AG04450 (cell line): ENCODE data around the gene ATG14. TPM values are rescaled to one million over a fixed set of nuclear protein-coding genes. Genes with fewer than 3 reads are reported as not detected.

Source experiments
- CTCF ChIA-PET: fragments of 300-600, 350-600 bp; formaldehyde crosslinking; extraction: SDS; loops from one replicate; lab custom pipeline; 2022; ENCODE audit warnings: antibody characterized with exemption, inconsistent platforms; lab: Charles Lee
- POLR2A ChIA-PET: fragments of 350-600 bp; formaldehyde crosslinking; extraction: SDS; loops from one replicate; lab custom pipeline; 2021; ENCODE audit warnings: antibody characterized with exemption, inconsistent platforms; lab: Yijun Ruan, JAX
- DNase-seq: peaks from one replicate; pipeline ENCODE4 v3.0.0-alpha.2; 2011; ENCODE audit warnings: low read depth, low spot score
- H3K27ac ChIP-seq: one replicate; pipeline ENCODE4 v1.5.1; 2012; ENCODE audit warnings: low read depth, low read length, control low read depth
- H3K27me3 ChIP-seq: one replicate; pipeline ENCODE4 v1.6.0; 2012; ENCODE audit warnings: low read length; ENCODE audit not compliant: control insufficient read depth, insufficient read depth
- H3K4me3 ChIP-seq: 2 replicates; pipeline ENCODE4 v1.5.1; 2011; ENCODE audit warnings: mild to moderate bottlenecking, low read depth, low read length, control low read depth
- H3K9me3 ChIP-seq: 2 replicates; pipeline ENCODE4 v1.5.1; 2012; ENCODE audit warnings: low read length; ENCODE audit not compliant: control insufficient read depth, insufficient read depth
- polyA plus RNA-seq: library from polyadenylated mRNA; depleted of rRNA; stranded (reverse); fragments of >200 nt; gene quantifications from 2 replicates; pipeline ENCODE4 v1.2.3, GENCODE V29; 2011
- TF ChIP-seq, protein P1 (sequence below): IDR thresholded peaks from 2 replicates; pipeline ENCODE4 v1.5.1; 2011; ENCODE audit warnings: low read depth, low read length, control low read depth, inconsistent platforms

The ATG14 gene
- polyA plus RNA-seq, 1 experiment: 14.9 TPM

- TF ChIP-seq, protein P1, sequence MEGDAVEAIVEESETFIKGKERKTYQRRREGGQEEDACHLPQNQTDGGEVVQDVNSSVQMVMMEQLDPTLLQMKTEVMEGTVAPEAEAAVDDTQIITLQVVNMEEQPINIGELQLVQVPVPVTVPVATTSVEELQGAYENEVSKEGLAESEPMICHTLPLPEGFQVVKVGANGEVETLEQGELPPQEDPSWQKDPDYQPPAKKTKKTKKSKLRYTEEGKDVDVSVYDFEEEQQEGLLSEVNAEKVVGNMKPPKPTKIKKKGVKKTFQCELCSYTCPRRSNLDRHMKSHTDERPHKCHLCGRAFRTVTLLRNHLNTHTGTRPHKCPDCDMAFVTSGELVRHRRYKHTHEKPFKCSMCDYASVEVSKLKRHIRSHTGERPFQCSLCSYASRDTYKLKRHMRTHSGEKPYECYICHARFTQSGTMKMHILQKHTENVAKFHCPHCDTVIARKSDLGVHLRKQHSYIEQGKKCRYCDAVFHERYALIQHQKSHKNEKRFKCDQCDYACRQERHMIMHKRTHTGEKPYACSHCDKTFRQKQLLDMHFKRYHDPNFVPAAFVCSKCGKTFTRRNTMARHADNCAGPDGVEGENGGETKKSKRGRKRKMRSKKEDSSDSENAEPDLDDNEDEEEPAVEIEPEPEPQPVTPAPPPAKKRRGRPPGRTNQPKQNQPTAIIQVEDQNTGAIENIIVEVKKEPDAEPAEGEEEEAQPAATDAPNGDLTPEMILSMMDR: no peak
- DNase-seq: no peak
- Histone ChIP-seq H3K27ac (no peak overlapping the region), H3K9me3 (no peaks in the 10 kb centered on the region), H3K27me3 (no peaks in the 10 kb centered on the region), H3K4me3 (no peak overlapping the region)
- ChIA-PET CTCF (interaction anchor here (1.3 kb wide), 1 partner anchor 111 kb away, joined by 5 read pairs; no protein-coding TSS in a partner anchor), POLR2A (no interaction called here)
These were observed 30.1 kb downstream of the ATG14 start for GRCh38 chr14:55381561-55381960.

- Histone ChIP-seq H3K27me3 (no peaks in the 10 kb centered on the region), H3K27ac (no peak overlapping the region), H3K9me3 (no peaks in the 10 kb centered on the region), H3K4me3 (no peak overlapping the region)
- TF ChIP-seq, protein P1: no peak
- no peak for DNase-seq
- ChIA-PET CTCF (no interaction called here), POLR2A (no interaction called here)
These were observed 30.6 kb downstream of the ATG14 start for GRCh38 chr14:55381040-55381439.

- TF ChIP-seq, protein P1: no peak
- Histone ChIP-seq H3K27me3 (no peaks in the 10 kb centered on the region), H3K27ac (no peak overlapping the region), H3K4me3 (no peak overlapping the region), H3K9me3 (no peaks in the 10 kb centered on the region)
- ChIA-PET CTCF (interaction anchor here (1.0 kb wide), 1 partner anchor 69 kb away, joined by 3 read pairs; no protein-coding TSS in a partner anchor), POLR2A (no interaction called here)
- no peak for DNase-seq
These were observed 34.4 kb downstream of the ATG14 start for GRCh38 chr14:55377236-55377635.

DNA sequence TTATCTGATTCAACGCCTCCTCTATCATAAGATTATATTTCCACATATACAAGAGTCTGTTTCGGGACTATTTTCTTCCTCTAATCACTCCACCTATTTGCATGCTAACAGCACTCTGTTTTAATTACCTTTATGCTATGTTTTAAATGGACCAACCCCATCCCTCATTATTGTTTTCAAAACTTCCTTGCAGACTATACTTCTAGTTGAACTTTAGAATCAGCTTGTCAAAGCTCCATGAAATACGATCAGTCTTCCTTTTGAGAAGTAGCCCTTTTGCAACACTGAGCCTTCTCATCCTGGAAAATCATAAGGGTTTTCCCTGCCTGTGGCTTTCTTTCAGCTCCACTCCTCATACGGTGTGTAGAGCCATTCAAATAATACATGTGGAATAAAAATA lies 36.9 kb downstream of the ATG14 start:
- H3K4me3 ChIP-seq: no peak overlapping the region
- DNase-seq: no peak
- H3K9me3 ChIP-seq: no peaks in the 10 kb centered on the region
- H3K27ac ChIP-seq: no peak overlapping the region
- no peaks in the 10 kb centered on the region for H3K27me3 ChIP-seq
- ChIA-PET CTCF (interaction anchor here (0.5 to 1.3 kb wide), 3 partner anchors 104 to 241 kb away, joined by 4 to 6 read pairs (median 5); no protein-coding TSS in a partner anchor), POLR2A (no interaction called here)
- TF ChIP-seq, protein P1: no peak

DNA sequence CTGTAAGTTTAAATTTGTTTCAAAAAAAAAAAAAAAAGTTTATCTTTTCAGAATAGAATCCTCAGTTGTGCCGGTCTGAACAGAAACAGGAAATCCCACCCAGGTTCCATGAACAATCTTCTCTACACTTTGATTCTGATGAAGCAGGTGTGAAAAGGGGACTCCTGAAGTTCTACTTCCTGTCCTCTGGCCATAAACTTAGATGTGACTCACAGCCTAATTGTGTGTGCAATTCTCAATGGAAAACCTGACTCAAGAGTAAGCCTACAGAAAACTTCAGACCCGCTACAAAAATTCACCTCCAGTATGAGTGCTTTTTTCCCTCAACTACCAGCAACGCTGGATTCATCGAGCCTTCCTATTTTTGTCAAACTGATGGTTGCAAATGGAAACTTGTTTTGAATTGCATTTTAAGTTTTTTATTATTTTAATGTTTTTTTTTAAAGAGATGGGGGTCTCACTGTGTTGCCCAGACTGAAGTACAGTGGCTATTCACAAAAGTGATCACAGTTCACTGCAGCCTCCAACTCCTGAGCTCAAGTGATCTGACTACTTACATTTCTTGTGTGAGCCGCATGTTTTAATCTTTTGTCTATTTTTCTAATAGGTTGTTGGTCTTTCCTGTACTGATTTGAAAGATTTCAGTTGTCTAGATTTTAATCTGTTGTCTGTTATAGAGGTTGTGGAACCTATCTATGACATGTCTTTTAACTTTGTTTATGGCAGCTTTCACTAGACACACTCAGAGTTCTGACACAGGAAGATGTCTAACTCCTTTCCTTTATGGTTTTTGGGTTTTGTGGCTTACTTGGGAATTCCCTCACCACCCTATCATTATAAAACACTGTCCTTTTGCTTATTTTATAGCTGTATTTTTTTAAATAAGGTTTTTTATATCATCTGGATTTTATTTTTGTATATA lies 37.6 kb downstream of the ATG14 start:
- DNase-seq: no peak
- TF ChIP-seq, protein P1: no peak
- ChIA-PET POLR2A (no interaction called here), CTCF (interaction anchor here (0.5 to 1.3 kb wide), 5 partner anchors 104 to 243 kb away, joined by 3 to 6 read pairs (median 4); no protein-coding TSS in a partner anchor)
- H3K27me3 ChIP-seq: no peaks in the 10 kb centered on the region
- H3K4me3 ChIP-seq: no peak overlapping the region
- peak overlapping the region; percentile 39 for H3K27ac ChIP-seq
- no peaks in the 10 kb centered on the region for H3K9me3 ChIP-seq
